Peyer's patch (tissue), 4 donors: ENCODE data around the gene SEC14L5. TPM values are rescaled to one million over a fixed set of nuclear protein-coding genes. Genes with fewer than 3 reads are reported as not detected.
A peak's percentile ranks its signal among the peaks of the same experiment; 100 is the strongest.
"Not testable (repeated sequence)": the region's sequence is repeated elsewhere in the genome, so short reads cannot be mapped to it uniquely, and the experiment has no call there.

Experiments
- DNase-seq, 3 donors: peaks; one replicate each; pipeline ENCODE4 v3.0.0-alpha.2; 2017 to 2019
- H3K27ac ChIP-seq, 4 donors: fragments of 200-600 bp; sonication (generic); one replicate each; pipeline ENCODE4 v1.5.1; 2016 to 2019
- H3K27me3 ChIP-seq, 2 donors: fragments of 200-600 bp; sonication (generic); one replicate each; pipeline ENCODE4 v1.5.1; 2019
- H3K36me3 ChIP-seq, 3 donors: fragments of 200-600 bp; sonication (generic); one replicate each; pipeline ENCODE4 v1.5.1; 2016 to 2019
- H3K4me1 ChIP-seq, 4 donors: fragments of 200-600 bp; sonication (generic); one replicate each; pipeline ENCODE4 v1.5.1; 2016 to 2019
- H3K4me3 ChIP-seq, 4 donors: fragments of 200-600 bp; sonication (generic); 1 replicate in 3 of 4; 2 replicates in 1 of 4; pipeline ENCODE4 v1.5.1; 2016 to 2019; ENCODE audit warnings: mild to moderate bottlenecking in 1 of 4
- H3K9me3 ChIP-seq, 4 donors: fragments of 200-600 bp; sonication (generic); one replicate each; pipeline ENCODE4 v1.5.1; 2016 to 2019; ENCODE audit warnings: mild to moderate bottlenecking in 1 of 4
- CTCF ChIP-seq, 6 experiments: fragments of 450-650 bp in 4 of 6; fragments of 200-600 bp in 2 of 6; sonication (generic) in 1 of 6; IDR thresholded peaks; one replicate each; pipeline ENCODE4 v1.5.1; 2017 to 2019; ENCODE audit warnings: antibody characterized with exemption in 6 of 6, mild to moderate bottlenecking in 3 of 6, moderate library complexity in 1 of 6
- POLR2A ChIP-seq, 2 donors: fragments of 450-650 bp; IDR thresholded peaks; one replicate each; pipeline ENCODE4 v1.5.1; 2017; ENCODE audit warnings: antibody characterized with exemption in 2 of 2, mild to moderate bottlenecking in 2 of 2, moderate library complexity in 2 of 2
- total RNA-seq, 4 donors: library from RNA; depleted of rRNA; stranded (reverse); fragments of >200 nt; gene quantifications; one replicate each; pipeline ENCODE4 v1.1.0, GENCODE V29; 2016

The SEC14L5 gene
- total RNA-seq, 4 donors from 2014 or later = 0.13 to 2.0 (median 1.1) TPM

DNA sequence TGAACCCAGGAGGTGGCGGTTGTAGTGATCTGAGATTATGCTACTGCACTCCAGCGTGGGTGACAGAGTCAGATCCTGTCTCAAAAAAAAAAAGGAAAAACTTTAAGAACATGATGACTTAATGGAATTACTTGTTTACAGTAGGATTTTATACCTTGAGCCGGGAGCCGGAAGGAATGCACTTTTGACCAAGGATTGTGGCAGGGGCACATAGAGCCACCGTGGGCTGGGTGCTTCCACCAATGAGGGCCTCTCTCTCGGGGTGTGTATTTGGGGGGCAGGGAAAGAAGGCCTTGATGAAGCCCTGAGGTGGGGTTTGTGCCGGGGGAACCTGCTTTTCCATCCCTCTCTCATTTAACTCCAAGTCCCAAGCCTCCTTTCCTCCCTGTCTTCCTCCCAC lies 82.3 kb downstream of the SEC14L5 start:
- H3K27ac ChIP-seq = no peak overlapping the region
- no peaks in the 10 kb centered on the region for H3K9me3 ChIP-seq
- TF ChIP-seq POLR2A (IDR thresholded peaks at IDR 0.05) = no peak
- H3K4me1 ChIP-seq = no peaks in the 10 kb centered on the region
- H3K27me3 ChIP-seq = no peaks in the 10 kb centered on the region
- H3K36me3 ChIP-seq = no peaks in the 10 kb centered on the region
- no peak overlapping the region for H3K4me3 ChIP-seq
- peak in 1 of 3 donors; percentile 19 for DNase-seq

DNA sequence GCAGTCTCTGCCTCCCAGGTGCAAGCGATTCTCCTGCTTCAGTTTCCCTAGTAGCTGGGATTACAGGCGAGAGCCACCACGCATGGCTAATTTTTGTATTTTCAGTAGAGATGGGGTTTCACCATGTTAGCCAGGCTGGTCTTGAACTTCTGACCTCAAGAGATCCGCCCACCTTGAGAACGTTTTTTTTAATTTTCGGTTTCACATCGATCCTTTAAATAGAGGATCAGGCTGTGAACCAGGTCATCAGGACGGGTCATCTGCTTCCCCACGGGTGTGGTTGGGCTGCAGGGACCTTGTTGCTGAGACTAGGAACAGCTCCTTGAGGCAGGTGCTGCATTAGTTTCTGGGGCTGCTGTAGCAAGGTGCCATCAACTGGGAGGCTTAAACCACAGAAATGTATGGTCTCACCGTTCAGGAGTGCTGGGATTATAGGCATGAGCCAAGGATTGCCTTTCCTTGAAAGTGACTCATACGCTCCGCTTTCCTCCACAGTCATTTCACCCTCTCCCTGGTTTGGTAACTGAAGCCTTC lies 83.5 kb downstream of the SEC14L5 start:
- H3K27ac ChIP-seq = no peak overlapping the region
- H3K9me3 ChIP-seq = no peaks in the 10 kb centered on the region
- no peaks in the 10 kb centered on the region for H3K36me3 ChIP-seq
- no peak overlapping the region for H3K4me3 ChIP-seq
- H3K27me3 ChIP-seq = no peaks in the 10 kb centered on the region
- TF ChIP-seq CTCF (IDR thresholded peaks at IDR 0.05) = no peak
- TF ChIP-seq POLR2A (IDR thresholded peaks at IDR 0.05) = no peak
- DNase-seq = peak in 1 of 3 donors; percentile 12
- no peaks in the 10 kb centered on the region for H3K4me1 ChIP-seq

GRCh38 chr16:5042574-5043171 lies 84.5 kb downstream of the SEC14L5 start:
- Histone ChIP-seq H3K36me3 (no peaks in the 10 kb centered on the region), H3K27ac (no peak overlapping the region), H3K4me3 (no peak overlapping the region), H3K9me3 (no peaks in the 10 kb centered on the region), H3K4me1 (no peaks in the 10 kb centered on the region), H3K27me3 (no peaks in the 10 kb centered on the region)
- DNase-seq = peak in 1 of 3 donors; percentile 15
- TF ChIP-seq POLR2A (IDR thresholded peaks at IDR 0.05) (no peak), CTCF (IDR thresholded peaks at IDR 0.05) (no peak)

DNA sequence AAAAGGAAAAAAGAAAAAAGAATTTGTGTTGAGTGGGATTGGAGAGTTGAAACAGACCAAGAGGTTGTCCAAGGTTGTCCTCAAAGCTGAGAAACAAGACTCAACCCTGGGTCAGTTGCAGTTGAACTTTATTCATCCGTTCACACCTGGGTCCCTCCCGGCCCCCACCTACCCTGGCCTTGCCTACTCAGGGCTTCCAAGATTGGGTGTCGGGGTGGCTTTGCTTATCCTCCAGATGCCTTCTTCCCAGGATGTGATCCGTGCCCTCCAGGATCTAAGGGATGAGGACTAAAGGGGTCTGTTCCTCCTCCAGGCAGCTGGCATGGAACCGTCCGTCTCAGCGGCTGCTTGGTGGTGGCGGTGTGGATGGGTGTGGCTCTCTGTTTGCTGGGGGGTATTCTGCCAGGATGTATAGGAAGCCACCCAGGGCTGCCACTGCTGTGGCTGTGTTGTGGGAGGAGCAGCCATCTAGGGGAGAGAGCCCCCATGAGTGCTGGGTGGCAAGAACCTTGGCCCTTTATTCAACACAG lies 85.9 kb downstream of the SEC14L5 start:
- no peak overlapping the region for H3K27ac ChIP-seq
- DNase-seq = peak in 1 of 3 donors; percentile 28
- H3K4me1 ChIP-seq = no peaks in the 10 kb centered on the region
- no peak overlapping the region for H3K4me3 ChIP-seq
- no peaks in the 10 kb centered on the region for H3K27me3 ChIP-seq
- no peaks in the 10 kb centered on the region for H3K36me3 ChIP-seq
- no peaks in the 10 kb centered on the region for H3K9me3 ChIP-seq
- no peak for TF ChIP-seq CTCF (IDR thresholded peaks at IDR 0.05)
- no peak for TF ChIP-seq POLR2A (IDR thresholded peaks at IDR 0.05)

DNA sequence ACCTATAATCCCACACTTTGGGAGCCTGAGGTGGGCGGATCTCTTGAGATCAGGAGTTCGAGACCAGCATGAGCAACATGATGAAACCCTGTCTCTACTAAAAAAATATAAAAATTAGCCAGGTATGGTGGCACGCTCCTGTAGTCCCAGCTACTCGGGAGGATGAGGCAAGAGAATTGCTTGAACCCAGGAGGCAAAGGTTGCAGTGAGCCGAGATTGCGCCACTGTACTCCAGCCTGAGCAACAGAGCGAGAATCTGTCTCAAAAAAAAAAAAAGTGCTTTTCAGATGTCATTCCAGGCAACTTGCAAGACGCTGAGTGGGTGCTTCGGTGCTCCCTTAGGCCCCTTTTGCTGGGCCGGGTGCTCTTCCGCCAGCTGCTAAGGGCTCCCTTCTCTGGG lies 86.5 kb downstream of the SEC14L5 start:
- H3K4me3 ChIP-seq, H3K9me3 ChIP-seq, H3K36me3 ChIP-seq, DNase-seq, H3K27me3 ChIP-seq, H3K4me1 ChIP-seq, H3K27ac ChIP-seq: not testable (repeated sequence)

DNA sequence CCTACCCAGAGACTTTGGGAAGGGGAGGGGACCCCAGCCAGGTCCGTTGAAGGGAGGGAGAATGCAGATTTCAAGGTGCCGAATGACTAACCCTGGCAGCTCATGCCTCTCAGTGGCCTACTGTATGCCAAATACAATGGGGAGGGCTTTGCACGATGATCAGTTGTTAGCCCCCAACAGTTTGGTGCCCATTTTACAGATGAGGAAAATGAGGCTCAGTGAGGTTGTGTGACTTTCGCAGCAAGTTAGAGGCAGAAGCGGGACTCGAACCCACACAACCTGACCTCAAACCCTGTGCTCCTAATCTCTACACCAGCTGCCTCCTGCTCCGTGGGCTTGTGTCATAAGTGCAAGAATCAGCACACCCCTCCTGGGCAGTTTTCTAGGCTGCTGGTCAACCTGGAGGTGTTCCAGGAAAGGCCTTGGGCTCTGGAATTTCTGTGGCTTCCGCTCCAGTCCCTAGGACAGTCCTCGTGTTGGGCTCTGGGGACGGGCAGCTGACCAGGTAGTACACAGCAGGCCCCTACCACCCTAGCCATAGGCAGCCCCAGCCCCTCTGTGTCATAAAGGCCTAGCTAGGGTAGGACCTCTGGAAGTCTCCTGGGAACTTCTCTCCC lies 87.5 kb downstream of the SEC14L5 start:
- no peaks in the 10 kb centered on the region for H3K9me3 ChIP-seq
- DNase-seq = peak in 1 of 3 donors; percentile 26
- no peak overlapping the region for H3K4me3 ChIP-seq
- no peaks in the 10 kb centered on the region for H3K36me3 ChIP-seq
- H3K27ac ChIP-seq = no peak overlapping the region
- no peaks in the 10 kb centered on the region for H3K4me1 ChIP-seq
- TF ChIP-seq POLR2A (IDR thresholded peaks at IDR 0.05) (no peak), CTCF (IDR thresholded peaks at IDR 0.05) (no peak)
- no peaks in the 10 kb centered on the region for H3K27me3 ChIP-seq
